GM21367 (cell line): ENCODE measurements around the gene SH2D7.

Source experiments
- ATAC-seq: cut with Tn5 transposase; IDR thresholded peaks from one replicate; pipeline ENCODE4 v1.9.1; 2021; ENCODE audit not compliant: unreplicated experiment

Gene SH2D7

GRCh38 chr15:78092261-78093041, at the start of gene SH2D7:
Gene SH2D7 (plus strand): TSS chr15:78092561. CDS start chr15:78092585, 24 bp downstream.
- ATAC-seq: no peak

- ATAC-seq: no peak
Measured at GRCh38 chr15:78044407-78045155, 47.8 kb upstream of the SH2D7 start.

GRCh38 chr15:78045189-78045588, 47.2 kb upstream of the SH2D7 start:
- ATAC-seq: no peak

GRCh38 chr15:78046796-78047341, 45.5 kb upstream of the SH2D7 start:
- ATAC-seq: no peak

- ATAC-seq: no peak
Measured at GRCh38 chr15:78047761-78048627, 44.4 kb upstream of the SH2D7 start.

- ATAC-seq: no peak
Measured at GRCh38 chr15:78048628-78048920, 43.8 kb upstream of the SH2D7 start.

GRCh38 chr15:78049691-78050440, 42.5 kb upstream of the SH2D7 start:
- ATAC-seq: peak; percentile 64

- ATAC-seq: no peak
Measured at GRCh38 chr15:78050441-78050809, 41.9 kb upstream of the SH2D7 start.

GRCh38 chr15:78050826-78051225, 41.5 kb upstream of the SH2D7 start:
- no peak for ATAC-seq

- ATAC-seq: no peak
Measured at GRCh38 chr15:78051596-78051995, 40.8 kb upstream of the SH2D7 start.

GRCh38 chr15:78052001-78052401, 40.4 kb upstream of the SH2D7 start:
- no peak for ATAC-seq

GRCh38 chr15:78052545-78052944, 39.8 kb upstream of the SH2D7 start:
- no peak for ATAC-seq

- no peak for ATAC-seq
Measured at GRCh38 chr15:78054518-78054917, 37.8 kb upstream of the SH2D7 start.

- ATAC-seq: no peak
Measured at GRCh38 chr15:78054966-78055365, 37.4 kb upstream of the SH2D7 start.

- ATAC-seq: no peak
Measured at GRCh38 chr15:78055919-78056713, 36.2 kb upstream of the SH2D7 start.

- no peak for ATAC-seq
Measured at GRCh38 chr15:78056714-78057269, 35.6 kb upstream of the SH2D7 start.

- no peak for ATAC-seq
Measured at GRCh38 chr15:78057803-78058202, 34.6 kb upstream of the SH2D7 start.

- no peak for ATAC-seq
Measured at GRCh38 chr15:78058401-78058935, 33.9 kb upstream of the SH2D7 start.

GRCh38 chr15:78059110-78059839, 33.1 kb upstream of the SH2D7 start:
- ATAC-seq: no peak
